ENCODE results near the gene CD74. TPM values are rescaled to one million over a fixed set of nuclear protein-coding genes. Genes with fewer than 3 reads are reported as not detected.
A peak's percentile ranks its signal among the peaks of the same experiment; 100 is the strongest.

The CD74 gene
- total RNA-seq, 6 experiments from 2014 or later: 0.37 TPM; not detected in 5

- H3K27me3 Mint-ChIP-seq (ENCODE audit: insufficient read depth): no peaks in the 10 kb centered on the region; the same call in 1 of the 2 replicates
- H3K4me1 Mint-ChIP-seq (ENCODE audit: low read depth): peaks cover 11% of the 10 kb centered on the region
- no peak overlapping the region for H3K27ac Mint-ChIP-seq
- DNase-seq: no peak
- no peak for TF ChIP-seq CTCF (IDR thresholded peaks at IDR 0.05)
- H3K36me3 Mint-ChIP-seq (ENCODE audit: low read depth): peaks cover 23% of the 10 kb centered on the region
- H3K4me3 Mint-ChIP-seq: no peak overlapping the region
- H3K9me3 Mint-ChIP-seq: no peaks in the 10 kb centered on the region
These were observed 49.5 kb downstream of the CD74 start for GRCh38 chr5:150363185-150363584.

DNA sequence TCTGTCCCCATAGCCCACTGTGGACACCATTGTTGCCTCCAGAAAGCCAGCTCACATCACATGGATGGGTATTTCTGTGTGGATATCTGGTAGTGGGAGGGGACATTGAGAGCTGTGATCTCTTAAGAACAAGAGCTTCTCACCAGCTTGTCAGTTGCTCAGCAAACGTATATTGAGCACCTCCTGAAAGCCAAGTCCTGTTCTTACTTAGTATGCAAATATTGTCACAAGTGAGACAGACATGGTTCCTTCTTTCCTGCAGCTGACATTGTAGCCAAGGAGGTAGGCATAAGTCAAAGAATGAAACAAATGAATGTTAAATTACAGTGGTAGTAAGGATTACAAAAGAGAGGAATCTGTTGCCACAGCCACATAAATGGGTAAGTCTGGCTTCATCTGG lies 51.4 kb downstream of the CD74 start:
- Mint-ChIP-seq H3K4me1 (ENCODE audit: low read depth) (peaks cover 16% of the 10 kb centered on the region), H3K27ac (no peak overlapping the region), H3K36me3 (ENCODE audit: low read depth) (peaks cover 18% of the 10 kb centered on the region), H3K4me3 (no peak overlapping the region), H3K9me3 (no peaks in the 10 kb centered on the region), H3K27me3 (ENCODE audit: insufficient read depth) (no peaks in the 10 kb centered on the region; the same call in 1 of the 2 replicates)
- DNase-seq: no peak
- TF ChIP-seq CTCF (IDR thresholded peaks at IDR 0.05): no peak

GRCh38 chr5:150358261-150359095 lies 54.2 kb downstream of the CD74 start:
- Mint-ChIP-seq H3K9me3 (no peaks in the 10 kb centered on the region), H3K4me3 (peak overlapping the region; percentile 89), H3K4me1 (ENCODE audit: low read depth) (peaks cover 16% of the 10 kb centered on the region), H3K27me3 (ENCODE audit: insufficient read depth) (no peaks in the 10 kb centered on the region; the same call in 1 of the 2 replicates), H3K36me3 (ENCODE audit: low read depth) (peaks cover 14% of the 10 kb centered on the region), H3K27ac (peak overlapping the region; percentile 76)
- no peak for TF ChIP-seq CTCF (IDR thresholded peaks at IDR 0.05)
- DNase-seq: no peak

DNA sequence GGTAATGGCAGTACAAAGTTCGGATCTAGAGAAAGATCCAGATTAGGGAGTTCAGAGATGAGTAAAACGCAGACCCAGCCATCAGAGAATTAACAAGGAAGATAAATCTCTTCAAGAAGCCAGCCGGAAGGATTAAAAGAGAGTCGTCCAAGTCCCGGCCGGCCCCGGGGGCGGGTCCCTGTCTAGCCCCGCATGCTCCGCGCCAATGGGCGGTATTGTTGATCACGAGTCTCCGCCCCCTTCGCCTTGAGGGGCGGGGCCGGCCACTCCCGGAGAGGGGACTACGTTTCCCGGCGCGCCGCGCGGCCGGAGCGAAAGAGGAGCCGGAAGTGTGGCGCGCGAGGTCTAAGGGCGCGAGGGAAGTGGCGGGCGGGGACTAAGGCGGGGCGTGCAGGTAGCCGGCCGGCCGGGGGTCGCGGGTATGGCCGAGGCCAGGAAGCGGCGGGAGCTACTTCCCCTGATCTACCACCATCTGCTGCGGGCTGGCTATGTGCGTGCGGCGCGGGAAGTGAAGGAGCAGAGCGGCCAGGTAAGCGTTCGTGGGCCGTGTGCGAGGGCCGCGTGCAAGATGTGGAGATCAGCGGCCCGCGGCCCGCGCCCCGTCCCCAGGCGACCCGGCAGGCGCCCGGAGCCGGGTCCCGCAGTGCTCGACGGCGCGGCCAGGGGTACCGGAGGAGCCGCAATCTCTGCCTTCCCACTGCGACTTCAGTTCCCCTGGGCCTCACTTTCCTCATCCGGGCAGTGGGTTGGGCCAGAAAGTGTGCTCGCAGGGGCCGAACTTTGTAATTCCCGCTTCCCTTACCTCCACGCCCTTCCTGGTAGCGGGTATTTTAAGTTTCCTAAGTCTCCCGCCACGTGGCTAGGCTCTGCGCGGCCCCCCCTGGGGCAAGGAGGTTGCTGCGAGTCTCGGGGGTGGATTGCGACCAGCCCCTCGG lies 55.1 kb downstream of the CD74 start, which contains the start of gene TCOF1:
TCOF1 (plus strand) TSS at position 372 of the 935 bp plus-strand sequence; CDS start at position 422, 50 bp downstream.
- Mint-ChIP-seq H3K9me3 (no peaks in the 10 kb centered on the region), H3K27ac (peak within 1 kb of the TSS; percentile 76), H3K36me3 (ENCODE audit: low read depth) (peaks cover 14% of the 10 kb centered on the region), H3K4me1 (ENCODE audit: low read depth) (peaks cover 22% of the 10 kb centered on the region), H3K4me3 (peak within 1 kb of the TSS; percentile 89), H3K27me3 (ENCODE audit: insufficient read depth) (no peaks in the 10 kb centered on the region; the same call in 1 of the 2 replicates)
- TF ChIP-seq CTCF (IDR thresholded peaks at IDR 0.05): no peak
- DNase-seq: peak; percentile 88

GRCh38 chr5:150356575-150357294 lies 56.0 kb downstream of the CD74 start:
- no peak for DNase-seq
- Mint-ChIP-seq H3K27me3 (ENCODE audit: insufficient read depth) (no peaks in the 10 kb centered on the region; the same call in 1 of the 2 replicates), H3K4me1 (ENCODE audit: low read depth) (peaks cover 22% of the 10 kb centered on the region), H3K9me3 (no peaks in the 10 kb centered on the region), H3K36me3 (ENCODE audit: low read depth) (peaks cover 9% of the 10 kb centered on the region), H3K4me3 (peak overlapping the region; percentile 89), H3K27ac (peak overlapping the region; percentile 68)
- TF ChIP-seq CTCF (IDR thresholded peaks at IDR 0.05): no peak
